HL-60 (cell line): Measurements from ENCODE around the gene FUT7.

Experiments used
- DNase-seq, 2 experiments: peaks; one replicate each; pipeline ENCODE4 v3.0.0-alpha.2; 2010 to 2020; ENCODE audit warnings: low read depth in 1 of 2, low spot score in 1 of 2
- H3K27ac ChIP-seq: fragments of 250-450 bp; sonication (Bioruptor Pico); replicated peaks from 2 replicates; pipeline ENCODE4 v1.5.1; 2020; ENCODE audit warnings: mild to moderate bottlenecking, moderate library complexity
- H3K27me3 ChIP-seq: fragments of 250-450 bp; sonication (Bioruptor Pico); 2 replicates; pipeline ENCODE4 v1.5.1; 2021; ENCODE audit warnings: mild to moderate bottlenecking, moderate library complexity; ENCODE audit not compliant: insufficient read depth, poor library complexity, severe bottlenecking
- H3K4me3 ChIP-seq: replicated peaks from 2 replicates; pipeline ENCODE4 v1.5.1; 2011; ENCODE audit warnings: mild to moderate bottlenecking, control low read depth, low read length; ENCODE audit not compliant: insufficient read depth
- CTCF ChIP-seq: IDR thresholded peaks from one replicate; pipeline ENCODE4 v1.5.1; 2011; ENCODE audit warnings: low read length, control low read depth, inconsistent platforms; ENCODE audit not compliant: insufficient read depth
- GABPA ChIP-seq: IDR thresholded peaks from 2 replicates; pipeline ENCODE4 v1.6.1; 2012; ENCODE audit warnings: low read depth
- POLR2AphosphoS5 ChIP-seq: IDR thresholded peaks from 2 replicates; pipeline ENCODE4 v1.6.1; 2012; ENCODE audit warnings: low read depth
- REST ChIP-seq: IDR thresholded peaks from 2 replicates; pipeline ENCODE4 v1.6.1; 2012; ENCODE audit warnings: low read depth; ENCODE audit not compliant: insufficient replicate concordance
- SPI1 ChIP-seq: IDR thresholded peaks from 2 replicates; pipeline ENCODE4 v1.6.1; 2012; ENCODE audit warnings: low read depth, mild to moderate bottlenecking, borderline replicate concordance

Gene FUT7

GRCh38 chr9:136985853-136986252 is 46.0 kb downstream of the FUT7 start:
- Histone ChIP-seq H3K4me3 (no peak overlapping the region), H3K27ac (no peak overlapping the region), H3K27me3 (peaks cover 25% of the 10 kb centered on the region)
- no peak for DNase-seq
- TF ChIP-seq REST (no peak), CTCF (no peak), SPI1 (no peak), GABPA (no peak), POLR2AphosphoS5 (no peak)

GRCh38 chr9:136985027-136985602 is 46.8 kb downstream of the FUT7 start:
- no peak overlapping the region for H3K27ac ChIP-seq

More at GRCh38 chr9:136985027-136985602, 46.8 kb downstream of the FUT7 start:
- DNase-seq, result no peak
- peaks cover 25% of the 10 kb centered on the region for H3K27me3 ChIP-seq
- TF ChIP-seq POLR2AphosphoS5 (no peak), REST (no peak), GABPA (no peak), CTCF (no peak), SPI1 (no peak)
- no peak overlapping the region for H3K4me3 ChIP-seq
